ENCODE results near the gene SH3PXD2B.

The SH3PXD2B gene

GRCh38 chr5:172454358-172455086 is at the start of gene SH3PXD2B:
Gene SH3PXD2B (minus strand): TSS chr5:172454525. CDS start chr5:172454352, 173 bp downstream.
- peak; percentile 61 for DNase-seq

- DNase-seq: no peak
Measured at GRCh38 chr5:172502969-172503368, 48.6 kb upstream of the SH3PXD2B start.

GRCh38 chr5:172502410-172502809 is 48.1 kb upstream of the SH3PXD2B start:
- no peak for DNase-seq

DNA sequence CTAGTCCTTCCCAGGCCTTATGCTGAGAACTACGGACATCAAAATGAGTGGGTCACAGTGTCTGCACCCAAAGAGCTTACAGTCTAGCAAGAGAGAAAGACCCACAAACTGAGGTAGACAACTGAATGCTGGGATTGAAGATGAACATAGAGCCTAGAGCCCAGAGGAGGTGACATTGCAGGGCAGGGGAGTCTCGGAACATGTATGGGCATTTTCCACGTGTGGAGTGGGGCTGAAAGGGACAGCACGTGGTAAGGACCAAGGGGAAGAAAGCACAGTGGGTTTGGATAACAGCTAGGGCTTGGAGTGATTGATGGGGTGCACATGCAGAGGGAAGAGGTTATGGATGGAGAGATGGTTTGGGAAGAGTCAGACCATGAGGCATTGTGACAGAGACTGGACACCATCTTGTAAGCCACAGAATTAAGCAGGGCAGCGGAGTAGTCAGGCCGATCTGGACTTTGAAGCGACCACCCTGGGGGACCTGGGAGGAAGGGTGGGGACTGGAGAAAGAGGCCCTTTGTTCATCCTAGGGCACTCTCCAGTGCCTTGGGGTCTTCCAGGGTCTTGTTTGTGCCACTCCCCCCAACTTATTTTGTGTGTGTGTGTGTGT is 47.5 kb upstream of the SH3PXD2B start:
- DNase-seq: no peak

GRCh38 chr5:172499287-172499686 is 45.0 kb upstream of the SH3PXD2B start:
- DNase-seq: no peak

- no peak for DNase-seq
Measured at GRCh38 chr5:172498431-172499129, 44.3 kb upstream of the SH3PXD2B start.

DNA sequence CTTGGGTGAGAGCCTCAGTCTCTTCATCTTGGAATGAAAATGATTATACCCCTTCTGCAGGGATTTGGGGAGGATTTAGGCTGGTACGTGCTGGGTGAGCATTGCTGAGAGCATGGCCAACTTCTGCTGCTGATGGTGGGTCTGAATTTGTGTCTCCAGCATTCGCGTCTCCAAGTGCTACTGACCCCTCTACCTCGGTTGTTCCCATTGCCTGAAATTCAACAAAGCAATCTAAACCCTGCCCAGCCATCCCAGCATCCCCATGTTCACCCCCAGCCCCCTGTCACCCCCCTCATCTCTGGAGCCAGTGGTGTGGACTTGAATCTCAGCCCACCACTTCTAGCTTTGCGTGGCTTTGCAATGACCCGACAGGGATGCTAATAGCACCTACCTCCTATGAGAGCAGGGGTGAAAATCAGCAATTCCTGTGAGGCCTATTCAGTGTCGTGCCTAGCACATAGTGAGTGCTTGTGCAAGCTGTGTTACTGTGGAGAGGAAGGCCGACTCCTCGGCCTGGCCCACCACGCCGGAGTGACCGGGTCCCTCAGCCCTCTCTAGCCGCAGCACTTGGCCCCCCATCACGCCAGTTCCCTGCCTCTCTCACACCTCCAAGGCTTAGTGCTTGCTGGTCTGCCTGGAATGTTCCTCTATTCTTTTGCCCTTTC is 43.4 kb upstream of the SH3PXD2B start:
- DNase-seq: no peak

DNA sequence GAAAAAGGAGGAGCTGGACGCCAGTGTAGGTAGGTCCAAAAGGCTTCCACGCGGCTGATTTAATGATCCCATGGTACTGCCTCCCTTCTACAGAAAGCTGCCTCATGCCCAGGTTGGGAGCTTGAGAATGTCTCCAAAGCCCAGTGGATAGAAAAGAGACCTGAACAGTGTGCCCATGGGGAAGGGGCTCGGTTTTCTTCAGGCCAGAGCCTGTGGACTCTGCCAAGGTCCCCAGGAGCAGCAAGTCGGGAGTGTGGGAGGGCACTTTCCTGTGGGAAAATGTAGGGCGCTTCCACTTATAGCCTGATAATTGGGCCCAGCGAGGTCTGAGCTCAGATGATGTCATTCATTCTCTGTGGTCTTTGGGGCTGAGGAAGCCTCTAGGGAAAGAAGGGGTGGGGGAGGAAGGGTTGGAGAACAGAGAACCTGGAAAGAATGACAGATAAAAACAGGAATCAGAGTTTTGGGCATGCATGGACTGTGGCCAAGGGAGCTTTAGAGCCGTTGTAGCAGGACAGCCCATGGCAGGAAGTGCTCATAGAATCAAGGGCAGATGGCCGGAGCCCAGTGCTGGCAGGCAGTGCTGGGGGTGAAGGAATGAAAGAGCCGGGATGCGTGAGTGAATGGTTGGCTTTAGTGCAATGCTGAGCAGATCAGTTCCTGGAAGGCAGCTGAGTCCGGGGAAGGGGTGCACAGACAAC is 42.5 kb upstream of the SH3PXD2B start:
- peak; percentile 76 for DNase-seq

GRCh38 chr5:172494630-172495505 is 40.5 kb upstream of the SH3PXD2B start:
- DNase-seq: no peak

DNA sequence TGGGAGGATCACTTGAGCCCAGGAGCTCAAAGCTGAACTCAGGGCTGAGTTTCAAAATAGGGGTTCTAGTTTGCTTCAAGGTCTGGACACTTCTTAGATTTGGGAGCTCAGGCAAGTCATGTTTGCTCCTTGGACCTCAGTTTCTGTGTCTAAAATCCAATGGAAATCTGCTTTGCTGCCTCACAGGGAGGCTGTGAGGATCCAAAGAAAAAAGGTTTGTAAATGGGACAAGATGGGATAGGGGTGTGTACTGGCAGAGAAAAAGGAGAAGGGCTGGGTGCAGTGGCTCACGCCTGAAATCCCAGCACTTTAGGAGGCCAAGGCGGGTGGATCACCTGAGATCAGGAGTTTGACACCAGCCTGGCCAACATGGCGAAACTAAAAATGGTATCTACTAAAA is 39.6 kb upstream of the SH3PXD2B start:
- no peak for DNase-seq

GRCh38 chr5:172493461-172493860 is 39.1 kb upstream of the SH3PXD2B start:
- no peak for DNase-seq

DNA sequence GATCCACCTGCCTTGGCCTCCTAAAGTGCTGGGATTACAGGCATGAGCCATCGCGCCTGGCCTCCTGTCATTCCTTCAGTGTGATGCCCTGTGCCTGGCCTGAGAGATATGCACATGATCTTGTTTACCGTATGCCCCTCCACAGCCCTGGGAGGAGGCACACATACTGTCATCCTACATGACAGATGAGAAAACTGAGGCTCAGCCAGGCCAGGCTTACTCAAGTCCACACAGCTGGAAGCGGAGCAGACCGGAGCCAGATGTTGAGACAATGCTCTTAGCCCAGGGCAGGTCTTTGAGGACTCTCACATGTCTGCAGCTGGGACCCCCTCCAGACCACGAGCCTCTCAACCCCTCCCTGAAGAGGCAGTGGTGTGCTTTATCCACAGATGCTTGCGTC is 38.7 kb upstream of the SH3PXD2B start:
- no peak for DNase-seq

GRCh38 chr5:172492097-172492840 is 37.9 kb upstream of the SH3PXD2B start:
- DNase-seq: no peak

- DNase-seq: no peak
Measured at GRCh38 chr5:172491481-172491880, 37.2 kb upstream of the SH3PXD2B start.

- no peak for DNase-seq
Measured at GRCh38 chr5:172490514-172491461, 36.5 kb upstream of the SH3PXD2B start.

DNA sequence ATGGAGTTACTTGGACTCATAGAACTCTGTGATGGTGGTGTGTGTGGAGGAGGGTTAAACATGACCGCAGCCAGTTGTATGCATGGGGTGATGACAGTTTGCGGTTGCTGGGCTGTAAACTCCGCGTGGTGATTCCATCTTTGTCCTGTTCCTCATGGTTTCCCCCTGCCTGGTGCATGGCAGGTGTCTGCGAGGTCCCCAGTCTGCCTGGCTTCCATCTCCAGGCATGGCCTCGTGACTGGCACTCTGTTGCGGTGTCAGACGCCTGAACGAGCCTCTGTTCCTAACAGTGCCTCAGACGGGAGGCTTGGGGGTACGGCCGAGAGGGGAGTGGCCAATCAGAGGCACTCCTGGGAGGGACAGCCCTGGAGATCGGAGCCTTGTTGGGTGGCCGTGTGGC is 33.9 kb upstream of the SH3PXD2B start:
- no peak for DNase-seq

GRCh38 chr5:172487671-172488070 is 33.3 kb upstream of the SH3PXD2B start:
- DNase-seq: no peak

- no peak for DNase-seq
Measured at GRCh38 chr5:172486912-172487311, 32.6 kb upstream of the SH3PXD2B start.

GRCh38 chr5:172486451-172486850 is 32.1 kb upstream of the SH3PXD2B start:
- DNase-seq: no peak
